Activated naive CD8-positive, alpha-beta T cell treated with anti-CD3 and anti-CD28 coated beads for 36 hours (primary cell): ENCODE measurements around the gene OPTN. TPM values are rescaled to one million over a fixed set of nuclear protein-coding genes. Genes with fewer than 3 reads are reported as not detected.
"Not testable (repeated sequence)": the region's sequence is repeated elsewhere in the genome, so short reads cannot be mapped to it uniquely, and the experiment has no call there.

ENCODE experiments used
- DNase-seq: peaks from one replicate; pipeline ENCODE4 v3.0.0; 2021
- H3K27ac Mint-ChIP-seq: one replicate; pipeline ENCODE4 v1.8.0; 2022; ENCODE audit warnings: mild to moderate bottlenecking, moderate library complexity, mixed read lengths
- H3K27me3 Mint-ChIP-seq: one replicate; pipeline ENCODE4 v1.8.0; 2022; ENCODE audit warnings: mild to moderate bottlenecking, mixed read lengths
- H3K36me3 Mint-ChIP-seq: one replicate; pipeline ENCODE4 v1.8.0; 2021; ENCODE audit warnings: mild to moderate bottlenecking, mixed read lengths
- H3K4me1 Mint-ChIP-seq: one replicate; pipeline ENCODE4 v1.8.0; 2021; ENCODE audit warnings: mixed read lengths
- H3K4me3 Mint-ChIP-seq: one replicate; pipeline ENCODE4 v1.8.0; 2022; ENCODE audit warnings: mild to moderate bottlenecking, moderate library complexity, mixed read lengths
- H3K9me3 Mint-ChIP-seq: one replicate; pipeline ENCODE4 v1.8.0; 2022; ENCODE audit warnings: mixed read lengths
- total RNA-seq, 2 experiments: library from RNA; stranded (reverse); gene quantifications; one replicate each; pipeline ENCODE4 v1.2.3, GENCODE V29; 2021

Gene OPTN
- total RNA-seq, 2 experiments from 2014 or later: 30.8 to 32.9 TPM

- Mint-ChIP-seq H3K27ac (no peak overlapping the region), H3K27me3 (peaks cover 22% of the 10 kb centered on the region), H3K9me3 (peaks cover 34% of the 10 kb centered on the region), H3K4me3 (no peak overlapping the region), H3K4me1 (no peaks in the 10 kb centered on the region), H3K36me3 (peaks cover 7% of the 10 kb centered on the region)
- DNase-seq: no peak
These were observed 20.2 kb upstream of the OPTN start for GRCh38 chr10:13079776-13080050.

GRCh38 chr10:13080643-13081042, 19.3 kb upstream of the OPTN start:
- no peak for DNase-seq
- H3K4me3 Mint-ChIP-seq: no peak overlapping the region
- H3K27ac Mint-ChIP-seq: no peak overlapping the region
- H3K4me1 Mint-ChIP-seq: no peaks in the 10 kb centered on the region
- peaks cover 7% of the 10 kb centered on the region for H3K36me3 Mint-ChIP-seq
- H3K9me3 Mint-ChIP-seq: peaks cover 36% of the 10 kb centered on the region
- peaks cover 14% of the 10 kb centered on the region for H3K27me3 Mint-ChIP-seq

GRCh38 chr10:13083700-13084099, 16.3 kb upstream of the OPTN start:
- H3K27me3 Mint-ChIP-seq, H3K36me3 Mint-ChIP-seq, DNase-seq, H3K4me3 Mint-ChIP-seq, H3K27ac Mint-ChIP-seq, H3K4me1 Mint-ChIP-seq: not testable (repeated sequence)
- peaks cover 31% of the 10 kb centered on the region for H3K9me3 Mint-ChIP-seq

GRCh38 chr10:13086056-13086455, 13.9 kb upstream of the OPTN start:
- Mint-ChIP-seq H3K4me3 (no peak overlapping the region), H3K36me3 (peaks cover 4% of the 10 kb centered on the region), H3K27me3 (peaks cover 7% of the 10 kb centered on the region), H3K4me1 (no peaks in the 10 kb centered on the region), H3K27ac (no peak overlapping the region), H3K9me3 (peaks cover 24% of the 10 kb centered on the region)
- no peak for DNase-seq

GRCh38 chr10:13087601-13087985, 12.4 kb upstream of the OPTN start:
- no peak overlapping the region for H3K27ac Mint-ChIP-seq
- no peaks in the 10 kb centered on the region for H3K36me3 Mint-ChIP-seq

GRCh38 chr10:13087986-13088618, 11.9 kb upstream of the OPTN start:
- DNase-seq: no peak
- Mint-ChIP-seq H3K4me3 (no peak overlapping the region), H3K4me1 (no peaks in the 10 kb centered on the region), H3K27ac (no peak overlapping the region), H3K9me3 (peaks cover 17% of the 10 kb centered on the region), H3K36me3 (no peaks in the 10 kb centered on the region), H3K27me3 (peaks cover 8% of the 10 kb centered on the region)

More at GRCh38 chr10:13087601-13087985, 12.4 kb upstream of the OPTN start:
- no peak for DNase-seq
- Mint-ChIP-seq H3K4me1 (no peaks in the 10 kb centered on the region), H3K4me3 (no peak overlapping the region), H3K27me3 (peaks cover 8% of the 10 kb centered on the region), H3K9me3 (peaks cover 18% of the 10 kb centered on the region)

GRCh38 chr10:13089345-13089744, 10.6 kb upstream of the OPTN start:
- Mint-ChIP-seq H3K4me3 (no peak overlapping the region), H3K9me3 (peaks cover 10% of the 10 kb centered on the region), H3K36me3 (no peaks in the 10 kb centered on the region), H3K27ac (no peak overlapping the region), H3K4me1 (no peaks in the 10 kb centered on the region), H3K27me3 (peaks cover 8% of the 10 kb centered on the region)
- no peak for DNase-seq

- Mint-ChIP-seq H3K4me1 (no peaks in the 10 kb centered on the region), H3K27me3 (peaks cover 8% of the 10 kb centered on the region), H3K27ac (no peak overlapping the region), H3K4me3 (no peak overlapping the region), H3K36me3 (no peaks in the 10 kb centered on the region), H3K9me3 (peaks cover 7% of the 10 kb centered on the region)
- DNase-seq: no peak
These were observed 9.7 kb upstream of the OPTN start for GRCh38 chr10:13090289-13090688.

- H3K4me3 Mint-ChIP-seq: no peak overlapping the region
- peaks cover 5% of the 10 kb centered on the region for H3K9me3 Mint-ChIP-seq
- peaks cover 8% of the 10 kb centered on the region for H3K27me3 Mint-ChIP-seq
- no peaks in the 10 kb centered on the region for H3K36me3 Mint-ChIP-seq
- DNase-seq: no peak
- H3K27ac Mint-ChIP-seq: no peak overlapping the region
- peaks cover 1% of the 10 kb centered on the region for H3K4me1 Mint-ChIP-seq
These were observed 8.2 kb upstream of the OPTN start for GRCh38 chr10:13091801-13092200.

GRCh38 chr10:13092291-13093102, 7.5 kb upstream of the OPTN start:
- Mint-ChIP-seq H3K4me3 (no peak overlapping the region), H3K4me1 (peaks cover 5% of the 10 kb centered on the region), H3K9me3 (peaks cover 5% of the 10 kb centered on the region), H3K27ac (no peak overlapping the region), H3K27me3 (peaks cover 8% of the 10 kb centered on the region), H3K36me3 (no peaks in the 10 kb centered on the region)
- DNase-seq: no peak

GRCh38 chr10:13094082-13094481, 5.9 kb upstream of the OPTN start:
- not testable (repeated sequence) for H3K4me3 Mint-ChIP-seq, DNase-seq, H3K4me1 Mint-ChIP-seq, H3K27me3 Mint-ChIP-seq, H3K36me3 Mint-ChIP-seq, H3K9me3 Mint-ChIP-seq, H3K27ac Mint-ChIP-seq

GRCh38 chr10:13095094-13095493, 4.9 kb upstream of the OPTN start:
- Mint-ChIP-seq H3K4me3 (no peak overlapping the region), H3K27me3 (peaks cover 8% of the 10 kb centered on the region), H3K36me3 (no peaks in the 10 kb centered on the region), H3K9me3 (peaks cover 5% of the 10 kb centered on the region), H3K27ac (no peak overlapping the region), H3K4me1 (peaks cover 5% of the 10 kb centered on the region)
- DNase-seq: no peak

GRCh38 chr10:13095929-13096328, 4.0 kb upstream of the OPTN start:
- Mint-ChIP-seq H3K9me3 (peaks cover 5% of the 10 kb centered on the region), H3K27me3 (peaks cover 3% of the 10 kb centered on the region), H3K36me3 (no peaks in the 10 kb centered on the region), H3K4me3 (no peak overlapping the region), H3K4me1 (peaks cover 9% of the 10 kb centered on the region), H3K27ac (no peak overlapping the region)
- DNase-seq: no peak

GRCh38 chr10:13099144-13099665, 758 bp upstream of the OPTN start:
- DNase-seq: peak; percentile 40
- Mint-ChIP-seq H3K27me3 (no peaks in the 10 kb centered on the region), H3K27ac (peak overlapping the region; percentile 75), H3K4me1 (peaks cover 22% of the 10 kb centered on the region), H3K9me3 (no peaks in the 10 kb centered on the region), H3K36me3 (peaks cover 6% of the 10 kb centered on the region), H3K4me3 (peak overlapping the region; percentile 85)

- peak overlapping the region; percentile 30 for H3K27ac Mint-ChIP-seq
- no peaks in the 10 kb centered on the region for H3K27me3 Mint-ChIP-seq
- H3K9me3 Mint-ChIP-seq: no peaks in the 10 kb centered on the region
- peak overlapping the region; percentile 85 for H3K4me3 Mint-ChIP-seq
- no peak for DNase-seq
- H3K36me3 Mint-ChIP-seq: peaks cover 13% of the 10 kb centered on the region
- H3K4me1 Mint-ChIP-seq: peaks cover 30% of the 10 kb centered on the region
These were observed 659 bp downstream of the OPTN start for GRCh38 chr10:13100349-13101294.
